ENCODE results near the gene LRP5.

- TF ChIP-seq CTCF (conservative IDR thresholded peaks at IDR 0.05; ENCODE audit: low read length), result no peak
- TF ChIP-seq EZH2phosphoT487 (IDR thresholded peaks at IDR 0.05; ENCODE audit: borderline replicate concordance), result no peak
These were observed 77.9 kb downstream of the LRP5 start for GRCh38 chr11:68390315-68390714.

Measured in Loucy (cell line).